KOPT-K1 (cell line): ENCODE measurements around the gene KAT2A.

Source experiments
- H3K27ac ChIP-seq: fragments of 200-600 bp; sonication (generic); 2 replicates; pipeline ENCODE4 v1.5.1; 2016; ENCODE audit warnings: antibody characterized with exemption, mild to moderate bottlenecking, low read depth, low read length; ENCODE audit not compliant: poor library complexity, severe bottlenecking
- H3K36me3 ChIP-seq: fragments of 200-600 bp; sonication (generic); 2 replicates; pipeline ENCODE4 v1.5.1; 2017; ENCODE audit warnings: antibody characterized with exemption, mild to moderate bottlenecking, low read length, moderate library complexity; ENCODE audit not compliant: insufficient read depth
- H3K9me3 ChIP-seq: fragments of 200-600 bp; sonication (generic); 2 replicates; pipeline ENCODE4 v1.5.1; 2017; ENCODE audit warnings: antibody characterized with exemption, low read length, mild to moderate bottlenecking; ENCODE audit not compliant: insufficient read depth, poor library complexity, severe bottlenecking

Gene KAT2A

GRCh38 chr17:42096360-42097111 is 24.6 kb downstream of the KAT2A start:
- no peaks in the 10 kb centered on the region for H3K9me3 ChIP-seq
- H3K27ac ChIP-seq = no peak overlapping the region
- no peaks in the 10 kb centered on the region for H3K36me3 ChIP-seq

- Histone ChIP-seq H3K27ac (no peak overlapping the region), H3K36me3 (no peaks in the 10 kb centered on the region), H3K9me3 (no peaks in the 10 kb centered on the region)
Observed at GRCh38 chr17:42094375-42095069, 26.6 kb downstream of the KAT2A start.

- H3K27ac ChIP-seq = peak overlapping the region; percentile 37
- H3K36me3 ChIP-seq = no peaks in the 10 kb centered on the region
- H3K9me3 ChIP-seq = no peaks in the 10 kb centered on the region
Observed at GRCh38 chr17:42092939-42093338, 28.2 kb downstream of the KAT2A start.

GRCh38 chr17:42090964-42091790 is 30.0 kb downstream of the KAT2A start:
- no peaks in the 10 kb centered on the region for H3K9me3 ChIP-seq
- no peak overlapping the region for H3K27ac ChIP-seq
- no peaks in the 10 kb centered on the region for H3K36me3 ChIP-seq

GRCh38 chr17:42088736-42089135 is 32.4 kb downstream of the KAT2A start:
- Histone ChIP-seq H3K9me3 (no peaks in the 10 kb centered on the region), H3K27ac (no peak overlapping the region)

GRCh38 chr17:42087736-42088705 is 33.1 kb downstream of the KAT2A start:
- H3K9me3 ChIP-seq = no peaks in the 10 kb centered on the region
- no peaks in the 10 kb centered on the region for H3K36me3 ChIP-seq
- no peak overlapping the region for H3K27ac ChIP-seq

More at GRCh38 chr17:42088736-42089135, 32.4 kb downstream of the KAT2A start:
- no peaks in the 10 kb centered on the region for H3K36me3 ChIP-seq

- Histone ChIP-seq H3K27ac (no peak overlapping the region), H3K36me3 (no peaks in the 10 kb centered on the region), H3K9me3 (no peaks in the 10 kb centered on the region)
Observed at GRCh38 chr17:42087042-42087701, 34.0 kb downstream of the KAT2A start.

- Histone ChIP-seq H3K9me3 (no peaks in the 10 kb centered on the region), H3K27ac (no peak overlapping the region), H3K36me3 (0 out of 2 replicates have a peak, but pooled peaks cover 3% of the 10 kb centered on the region)
Observed at GRCh38 chr17:42081516-42082129, 39.5 kb downstream of the KAT2A start.

- no peak overlapping the region for H3K27ac ChIP-seq
- H3K36me3 ChIP-seq = 0 out of 2 replicates have a peak, but pooled peaks cover 3% of the 10 kb centered on the region
- H3K9me3 ChIP-seq = no peaks in the 10 kb centered on the region
Observed at GRCh38 chr17:42079541-42079940, 41.6 kb downstream of the KAT2A start.

GRCh38 chr17:42078396-42079043 is 42.6 kb downstream of the KAT2A start:
- peak overlapping the region; percentile 22 for H3K27ac ChIP-seq
- H3K9me3 ChIP-seq = no peaks in the 10 kb centered on the region
- H3K36me3 ChIP-seq = 0 out of 2 replicates have a peak, but pooled peaks cover 3% of the 10 kb centered on the region

- Histone ChIP-seq H3K27ac (no peak overlapping the region), H3K9me3 (no peaks in the 10 kb centered on the region), H3K36me3 (0 out of 2 replicates have a peak, but pooled peaks cover 3% of the 10 kb centered on the region)
Observed at GRCh38 chr17:42077755-42078154, 43.4 kb downstream of the KAT2A start.

- Histone ChIP-seq H3K9me3 (no peaks in the 10 kb centered on the region), H3K27ac (no peak overlapping the region), H3K36me3 (0 out of 2 replicates have a peak, but pooled peaks cover 3% of the 10 kb centered on the region)
Observed at GRCh38 chr17:42076797-42077559, 44.2 kb downstream of the KAT2A start.
